ENCODE results near the gene NKAPL.
A peak's percentile ranks its signal among the peaks of the same experiment; 100 is the strongest.

Gene NKAPL

DNA sequence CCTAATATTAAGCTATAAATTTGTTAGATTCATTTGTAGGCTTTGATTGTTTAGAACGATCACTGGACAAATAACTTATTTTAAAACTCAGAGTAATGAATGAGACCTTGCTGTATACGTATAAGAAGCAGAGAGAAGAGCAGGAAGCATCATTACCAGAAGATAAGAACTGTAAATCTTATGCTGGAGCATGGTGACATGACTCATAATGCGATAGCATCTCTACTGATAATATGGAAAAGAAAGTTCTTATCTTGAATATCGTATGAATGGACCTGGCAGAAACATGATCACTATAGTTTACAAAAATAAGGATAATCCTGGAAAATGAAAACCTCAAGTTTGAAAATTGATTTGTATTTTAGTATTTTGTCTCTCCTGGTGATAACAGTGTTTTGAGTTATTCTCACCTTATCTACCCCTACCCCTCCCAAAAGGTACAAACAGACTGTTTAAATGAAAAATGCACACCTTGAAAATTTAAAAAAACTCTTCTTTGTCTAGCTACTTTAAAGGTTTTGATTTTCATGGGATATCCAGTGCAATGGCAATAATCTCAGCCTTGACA lies 5.8 kb downstream of the NKAPL start:
- no peak overlapping the region for H3K4me3 ChIP-seq (ENCODE audit: low read depth, low read length)
- TF ChIP-seq, protein P1, sequence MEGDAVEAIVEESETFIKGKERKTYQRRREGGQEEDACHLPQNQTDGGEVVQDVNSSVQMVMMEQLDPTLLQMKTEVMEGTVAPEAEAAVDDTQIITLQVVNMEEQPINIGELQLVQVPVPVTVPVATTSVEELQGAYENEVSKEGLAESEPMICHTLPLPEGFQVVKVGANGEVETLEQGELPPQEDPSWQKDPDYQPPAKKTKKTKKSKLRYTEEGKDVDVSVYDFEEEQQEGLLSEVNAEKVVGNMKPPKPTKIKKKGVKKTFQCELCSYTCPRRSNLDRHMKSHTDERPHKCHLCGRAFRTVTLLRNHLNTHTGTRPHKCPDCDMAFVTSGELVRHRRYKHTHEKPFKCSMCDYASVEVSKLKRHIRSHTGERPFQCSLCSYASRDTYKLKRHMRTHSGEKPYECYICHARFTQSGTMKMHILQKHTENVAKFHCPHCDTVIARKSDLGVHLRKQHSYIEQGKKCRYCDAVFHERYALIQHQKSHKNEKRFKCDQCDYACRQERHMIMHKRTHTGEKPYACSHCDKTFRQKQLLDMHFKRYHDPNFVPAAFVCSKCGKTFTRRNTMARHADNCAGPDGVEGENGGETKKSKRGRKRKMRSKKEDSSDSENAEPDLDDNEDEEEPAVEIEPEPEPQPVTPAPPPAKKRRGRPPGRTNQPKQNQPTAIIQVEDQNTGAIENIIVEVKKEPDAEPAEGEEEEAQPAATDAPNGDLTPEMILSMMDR (IDR thresholded peaks at IDR 0.05; ENCODE audit: borderline replicate concordance, insufficient read depth, low read depth, low read length) = no peak

DNA sequence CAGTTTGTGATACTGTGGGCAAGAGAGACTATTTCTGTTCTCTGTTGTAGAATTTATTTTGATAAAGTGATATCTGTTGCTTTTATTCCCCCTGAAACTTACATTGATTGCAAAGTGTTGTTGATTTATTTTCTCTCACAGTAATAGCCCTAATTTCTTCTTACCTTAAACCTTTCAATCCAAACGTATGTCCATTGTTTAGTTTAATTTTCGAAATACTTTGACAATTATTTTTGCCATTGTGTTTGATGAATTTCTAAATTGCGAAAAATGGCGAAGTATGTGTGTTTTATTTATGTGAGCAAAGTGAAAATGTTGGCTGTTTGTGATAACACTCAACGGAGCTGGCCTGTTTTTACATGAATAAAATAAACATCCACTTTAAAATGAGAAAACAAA lies 7.5 kb downstream of the NKAPL start:
- H3K4me3 ChIP-seq (ENCODE audit: low read depth, low read length) = peak overlapping the region; percentile 44
- TF ChIP-seq, protein P1 (IDR thresholded peaks at IDR 0.05; ENCODE audit: borderline replicate concordance, insufficient read depth, low read depth, low read length) = no peak

DNA sequence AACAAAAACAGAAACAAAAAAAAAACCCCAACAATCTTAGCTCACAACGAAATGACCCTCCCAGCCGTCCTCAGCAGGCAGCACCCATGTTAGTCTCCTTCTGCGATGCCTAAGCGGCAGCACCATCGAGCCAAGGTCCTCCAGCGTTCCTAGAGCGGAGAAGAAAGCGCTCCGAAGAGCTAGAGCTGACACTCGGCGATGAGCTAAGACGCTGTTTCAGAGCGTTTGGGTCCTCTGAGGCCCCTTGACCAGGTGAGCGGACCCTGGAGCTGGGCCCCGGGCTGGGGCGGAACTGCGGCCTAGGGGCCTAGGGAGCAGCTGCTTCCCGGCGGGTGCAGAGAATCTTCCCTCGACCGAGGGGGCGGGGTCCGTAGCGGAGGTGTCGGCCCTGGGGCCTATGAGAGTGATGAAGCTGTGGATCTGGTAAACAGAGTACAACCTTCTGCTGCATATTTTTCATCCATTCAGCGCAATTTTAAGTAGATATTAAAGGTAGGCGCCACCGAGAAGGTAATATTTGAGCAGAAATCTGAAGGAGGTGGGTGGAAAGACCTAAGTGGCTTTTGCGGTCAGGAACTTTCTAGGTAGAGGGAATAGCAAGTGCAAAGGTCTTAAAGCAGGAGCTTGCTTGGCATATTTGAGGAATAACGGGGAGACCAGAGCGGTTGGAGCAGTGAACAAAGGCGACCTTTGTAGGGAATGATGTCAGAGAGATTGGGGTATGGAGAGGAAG lies 8.0 kb downstream of the NKAPL start, which contains the start of gene ZSCAN26:
TSS of gene ZSCAN26 (plus strand) at position 182 of the 733 bp plus-strand sequence. CDS start 4,777 bp downstream, outside the sequence.
- TF ChIP-seq, protein P1 (IDR thresholded peaks at IDR 0.05; ENCODE audit: borderline replicate concordance, insufficient read depth, low read depth, low read length) = no peak
- H3K4me3 ChIP-seq (ENCODE audit: low read depth, low read length) = peak within 1 kb of the TSS; percentile 44

DNA sequence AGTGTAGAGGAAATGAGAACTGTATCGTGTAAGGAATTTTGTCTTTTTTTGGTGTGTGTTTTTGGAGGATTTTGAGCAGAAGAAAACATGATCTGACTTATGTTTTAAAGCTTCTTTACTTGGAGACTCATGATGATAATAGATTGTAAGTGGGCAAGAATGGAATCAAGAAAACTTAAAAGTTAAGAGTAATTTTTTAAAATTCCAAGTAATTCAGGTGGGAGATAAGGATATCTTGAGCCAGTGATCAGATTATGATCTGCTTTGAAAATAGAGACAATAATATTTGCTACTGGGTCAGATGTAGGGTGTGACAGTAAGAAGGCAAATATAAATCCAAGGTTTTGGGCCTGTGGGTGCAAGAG lies 8.6 kb downstream of the NKAPL start:
- TF ChIP-seq, protein P1 (IDR thresholded peaks at IDR 0.05; ENCODE audit: borderline replicate concordance, insufficient read depth, low read depth, low read length) = no peak
- peak overlapping the region; percentile 44 for H3K4me3 ChIP-seq (ENCODE audit: low read depth, low read length)

DNA sequence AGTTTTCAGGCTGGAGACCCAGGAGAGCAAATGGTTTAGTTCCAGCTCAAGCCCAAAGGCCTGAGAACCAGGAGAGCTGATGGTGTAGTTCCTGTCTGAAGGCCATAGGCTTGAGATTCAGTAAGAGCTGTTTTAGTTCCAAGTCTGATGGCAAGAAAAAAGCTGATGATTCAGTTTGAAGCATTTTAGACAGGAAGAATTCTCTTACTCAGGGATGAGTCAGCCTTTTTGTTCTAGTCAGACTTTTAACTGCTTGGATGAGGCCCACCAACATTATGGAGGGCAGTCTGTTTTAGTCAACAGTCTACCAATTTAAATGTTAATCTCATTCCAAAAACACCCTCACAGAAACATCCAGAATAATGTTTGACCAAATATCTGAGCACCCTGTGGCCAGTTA lies 10.4 kb downstream of the NKAPL start:
- no peak overlapping the region for H3K4me3 ChIP-seq (ENCODE audit: low read depth, low read length)
- TF ChIP-seq, protein P1 (IDR thresholded peaks at IDR 0.05; ENCODE audit: borderline replicate concordance, insufficient read depth, low read depth, low read length) = no peak

DNA sequence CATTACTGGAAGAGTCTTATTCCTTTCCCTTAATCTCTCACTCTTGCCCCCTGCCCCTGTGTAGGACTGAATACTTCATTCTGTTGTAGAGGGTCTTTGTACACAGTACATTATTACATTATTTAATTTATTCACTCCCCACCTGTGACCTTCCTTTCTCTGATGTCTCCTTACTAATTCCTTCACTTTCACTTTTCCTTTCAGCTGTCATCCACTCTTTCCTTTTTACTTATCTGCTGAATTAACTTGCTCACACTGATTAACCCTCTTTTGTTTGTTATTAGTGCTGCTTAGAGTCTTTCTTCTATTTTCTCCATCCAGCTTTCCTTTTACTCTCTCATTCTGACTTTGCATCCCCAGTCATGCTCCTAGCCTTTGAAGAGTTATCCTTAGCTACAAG lies 15.8 kb downstream of the NKAPL start:
- no peak overlapping the region for H3K4me3 ChIP-seq (ENCODE audit: low read depth, low read length)
- TF ChIP-seq, protein P1 (IDR thresholded peaks at IDR 0.05; ENCODE audit: borderline replicate concordance, insufficient read depth, low read depth, low read length) = no peak

DNA sequence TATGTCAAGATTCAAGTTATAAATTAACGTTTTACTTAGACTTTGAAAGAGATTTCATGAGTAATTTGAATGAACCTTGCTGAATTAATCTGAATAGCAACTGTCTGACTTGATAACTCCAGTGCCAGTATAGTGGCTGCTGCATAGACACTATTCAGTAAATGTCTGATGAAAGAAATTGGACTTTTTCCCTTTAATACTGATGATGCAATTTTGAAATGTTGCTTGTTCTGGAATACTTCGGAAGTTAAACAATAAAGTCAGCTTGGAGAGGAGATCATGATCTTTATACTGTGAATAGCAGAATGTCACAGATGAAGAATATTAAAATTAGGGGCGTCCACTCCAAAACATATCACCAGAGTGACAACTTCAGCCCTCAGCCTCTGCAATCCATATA lies 18.6 kb downstream of the NKAPL start:
- H3K4me3 ChIP-seq (ENCODE audit: low read depth, low read length) = no peak overlapping the region
- TF ChIP-seq, protein P1 (IDR thresholded peaks at IDR 0.05; ENCODE audit: borderline replicate concordance, insufficient read depth, low read depth, low read length) = no peak
